Tibial artery (tissue), 4 donors: ENCODE measurements around the gene MPND.
A peak's percentile ranks its signal among the peaks of the same experiment; 100 is the strongest.
"Not testable (repeated sequence)": the region's sequence is repeated elsewhere in the genome, so short reads cannot be mapped to it uniquely, and the experiment has no call there.

Source experiments
- DNase-seq, 2 donors: peaks; one replicate each; pipeline ENCODE4 v3.0.0-alpha.2; 2019
- H3K27ac ChIP-seq, 2 donors: fragments of 200-600 bp; sonication (generic) in 1 of 2; 1 replicate in 1 of 2; 2 replicates in 1 of 2; pipeline ENCODE4 v1.5.1; 2018 to 2019; ENCODE audit warnings: mild to moderate bottlenecking in 1 of 2
- H3K27me3 ChIP-seq, 2 donors: fragments of 200-600 bp; sonication (generic) in 1 of 2; one replicate each; pipeline versions ENCODE4 v1.5.1 to v1.6.0; 2016 to 2019
- H3K36me3 ChIP-seq, 3 donors: fragments of 200-600 bp; sonication (generic) in 2 of 3; one replicate each; pipeline ENCODE4 v1.5.1; 2016 to 2019; ENCODE audit warnings: mild to moderate bottlenecking in 2 of 3
- H3K4me1 ChIP-seq, 4 donors: fragments of 200-600 bp; sonication (generic) in 2 of 4; 1 replicate in 3 of 4; 2 replicates in 1 of 4; pipeline ENCODE4 v1.5.1; 2016 to 2019
- H3K4me3 ChIP-seq, 2 donors: fragments of 200-600 bp; sonication (generic) in 1 of 2; 1 replicate in 1 of 2; 2 replicates in 1 of 2; pipeline ENCODE4 v1.5.1; 2018 to 2019; ENCODE audit warnings: mild to moderate bottlenecking in 2 of 2
- H3K9me3 ChIP-seq, 3 donors: fragments of 200-600 bp; sonication (generic) in 1 of 3; one replicate each; pipeline ENCODE4 v1.5.1; 2016 to 2019
- intact Hi-C: fragments of 100-400 bp; cut with DNase I; formaldehyde crosslinking; loops from one replicate; pipeline ENCODE4 v1.15.0; 2023; ENCODE audit warnings: low total_unique reads
- TF ChIP-seq, protein P1 (sequence below), 2 experiments: fragments of 200-600 bp in 1 of 2; fragments of 450-650 bp in 1 of 2; IDR thresholded peaks; one replicate each; pipeline ENCODE4 v1.5.1; 2017 to 2019; ENCODE audit warnings: antibody characterized with exemption in 2 of 2, mild to moderate bottlenecking in 1 of 2, moderate library complexity in 1 of 2

Gene MPND

GRCh38 chr19:4346020-4346383 is 2.6 kb downstream of the MPND start:
- H3K27ac ChIP-seq: no peak overlapping the region
- no peak for DNase-seq
- intact Hi-C loops: no loop called here
- TF ChIP-seq, protein P1, sequence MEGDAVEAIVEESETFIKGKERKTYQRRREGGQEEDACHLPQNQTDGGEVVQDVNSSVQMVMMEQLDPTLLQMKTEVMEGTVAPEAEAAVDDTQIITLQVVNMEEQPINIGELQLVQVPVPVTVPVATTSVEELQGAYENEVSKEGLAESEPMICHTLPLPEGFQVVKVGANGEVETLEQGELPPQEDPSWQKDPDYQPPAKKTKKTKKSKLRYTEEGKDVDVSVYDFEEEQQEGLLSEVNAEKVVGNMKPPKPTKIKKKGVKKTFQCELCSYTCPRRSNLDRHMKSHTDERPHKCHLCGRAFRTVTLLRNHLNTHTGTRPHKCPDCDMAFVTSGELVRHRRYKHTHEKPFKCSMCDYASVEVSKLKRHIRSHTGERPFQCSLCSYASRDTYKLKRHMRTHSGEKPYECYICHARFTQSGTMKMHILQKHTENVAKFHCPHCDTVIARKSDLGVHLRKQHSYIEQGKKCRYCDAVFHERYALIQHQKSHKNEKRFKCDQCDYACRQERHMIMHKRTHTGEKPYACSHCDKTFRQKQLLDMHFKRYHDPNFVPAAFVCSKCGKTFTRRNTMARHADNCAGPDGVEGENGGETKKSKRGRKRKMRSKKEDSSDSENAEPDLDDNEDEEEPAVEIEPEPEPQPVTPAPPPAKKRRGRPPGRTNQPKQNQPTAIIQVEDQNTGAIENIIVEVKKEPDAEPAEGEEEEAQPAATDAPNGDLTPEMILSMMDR (IDR thresholded peaks at IDR 0.05): no peak
- no peak overlapping the region for H3K4me3 ChIP-seq
- peaks cover 0 to 34% (median 0%) of the 10 kb centered on the region in 3 donors for H3K36me3 ChIP-seq
- H3K27me3 ChIP-seq: no peaks in the 10 kb centered on the region
- H3K4me1 ChIP-seq: peaks cover 0 to 15% (median 12%) of the 10 kb centered on the region in 4 donors
- no peaks in the 10 kb centered on the region for H3K9me3 ChIP-seq

DNA sequence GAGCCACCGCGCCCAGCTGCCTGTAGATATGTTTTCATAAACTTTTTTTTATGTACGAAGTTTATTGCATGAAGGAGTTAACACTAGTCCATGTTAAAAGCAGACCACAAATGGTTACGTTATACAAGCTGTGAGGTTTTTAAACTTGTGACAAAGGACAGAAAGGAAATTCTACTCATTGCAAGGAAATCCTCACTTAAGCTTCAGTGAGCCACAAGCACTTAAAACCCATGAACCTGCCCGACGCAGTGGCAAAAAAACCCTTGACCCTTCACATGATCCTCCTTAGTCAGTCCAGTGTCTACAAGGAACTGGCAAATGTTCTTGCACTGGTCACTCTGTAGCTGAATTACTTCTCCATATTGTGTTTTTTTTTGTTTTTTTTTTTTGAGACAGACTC is 4.2 kb downstream of the MPND start:
- intact Hi-C loops: no loop called here
- Histone ChIP-seq H3K36me3 (peaks cover 0 to 34% (median 0%) of the 10 kb centered on the region in 3 donors), H3K4me1 (peaks cover 0 to 10% (median 7%) of the 10 kb centered on the region in 4 donors), H3K9me3 (no peaks in the 10 kb centered on the region), H3K4me3 (no peak overlapping the region), H3K27me3 (no peaks in the 10 kb centered on the region), H3K27ac (no peak overlapping the region)
- no peak for DNase-seq
- TF ChIP-seq, protein P1 (IDR thresholded peaks at IDR 0.05): no peak

DNA sequence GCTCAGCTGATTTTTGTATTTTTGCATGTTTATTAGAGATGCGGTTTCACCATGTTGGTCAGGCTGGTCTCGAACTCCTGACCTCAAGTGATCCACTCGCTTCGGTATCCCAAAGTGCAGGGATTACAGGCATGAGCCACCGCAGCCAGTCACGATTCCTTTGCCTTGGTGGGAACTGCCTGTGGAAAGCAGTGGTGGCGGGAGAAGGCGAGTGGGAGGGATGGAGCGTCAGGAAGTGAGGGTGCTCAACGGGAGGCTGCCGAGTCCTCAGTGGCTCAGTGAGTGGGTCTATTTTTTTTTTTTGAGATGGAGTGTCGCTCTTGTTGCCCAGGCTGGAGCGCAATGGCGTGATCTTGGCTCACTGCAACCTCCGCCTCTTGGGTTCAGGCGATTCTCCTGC is 5.9 kb downstream of the MPND start:
- H3K4me3 ChIP-seq, DNase-seq, H3K27ac ChIP-seq, intact Hi-C loops, H3K9me3 ChIP-seq, H3K27me3 ChIP-seq, H3K4me1 ChIP-seq: not testable (repeated sequence)
- peaks cover 0 to 40% (median 0%) of the 10 kb centered on the region in 3 donors for H3K36me3 ChIP-seq

- no peak overlapping the region for H3K27ac ChIP-seq
Measured at GRCh38 chr19:4350111-4350510, 6.7 kb downstream of the MPND start.

GRCh38 chr19:4350726-4351125 is 7.4 kb downstream of the MPND start:
- Histone ChIP-seq H3K9me3 (no peaks in the 10 kb centered on the region), H3K4me3 (no peak overlapping the region), H3K36me3 (peaks cover 0 to 50% (median 0%) of the 10 kb centered on the region in 3 donors), H3K27ac (no peak overlapping the region), H3K4me1 (no peaks in the 10 kb centered on the region), H3K27me3 (no peaks in the 10 kb centered on the region)
- TF ChIP-seq, protein P1 (IDR thresholded peaks at IDR 0.05): no peak
- no peak for DNase-seq
- intact Hi-C loops: no loop called here

More at GRCh38 chr19:4350111-4350510, 6.7 kb downstream of the MPND start:
- DNase-seq: no peak
- Histone ChIP-seq H3K36me3 (peaks cover 0 to 49% (median 0%) of the 10 kb centered on the region in 3 donors), H3K9me3 (no peaks in the 10 kb centered on the region), H3K4me1 (no peaks in the 10 kb centered on the region), H3K4me3 (no peak overlapping the region), H3K27me3 (no peaks in the 10 kb centered on the region)
- TF ChIP-seq, protein P1 (IDR thresholded peaks at IDR 0.05): no peak
- intact Hi-C loops: no loop called here

GRCh38 chr19:4352701-4353121 is 9.3 kb downstream of the MPND start:
- H3K27me3 ChIP-seq: no peaks in the 10 kb centered on the region
- no peaks in the 10 kb centered on the region for H3K9me3 ChIP-seq
- H3K4me1 ChIP-seq: no peaks in the 10 kb centered on the region
- no peak overlapping the region for H3K4me3 ChIP-seq
- intact Hi-C loops: loop anchor here (2.0 kb wide), 1 partner anchor 84 kb away; no protein-coding TSS in a partner anchor
- no peak overlapping the region for H3K27ac ChIP-seq
- peak in 1 of 2 donors; percentile 61 for DNase-seq
- peaks cover 0 to 61% (median 0%) of the 10 kb centered on the region in 3 donors for H3K36me3 ChIP-seq
- TF ChIP-seq, protein P1 (IDR thresholded peaks at IDR 0.05): peak; percentile 51 to 89
